Activated CD8-positive, alpha-beta memory T cell treated with anti-CD3 and anti-CD28 coated beads, Interleukin-2, amount 10 ng/mL, durations not matched to agents 7 days and 5 days (primary cell): ENCODE results near the gene GPR33. TPM values are rescaled to one million over a fixed set of nuclear protein-coding genes. Genes with fewer than 3 reads are reported as not detected.
"Not testable (repeated sequence)": the region's sequence is repeated elsewhere in the genome, so short reads cannot be mapped to it uniquely, and the experiment has no call there.

Source experiments
- ATAC-seq: fragments of 150-1000 bp; cut with Tn5 transposase; one replicate; pipeline ENCODE4 v1.10.0; 2021; ENCODE audit warnings: moderate library complexity
- CTCF ChIA-PET: fragments of 350-600 bp; sonication (Branson Sonifier 250); formaldehyde crosslinking; loops from one replicate; lab custom pipeline; 2021; ENCODE audit warnings: antibody characterized with exemption; lab: Charles Lee
- DNase-seq: peaks from one replicate; pipeline ENCODE4 v3.0.0-alpha.2; 2020
- H3K27ac Mint-ChIP-seq: one replicate; pipeline ENCODE4 v1.8.0; 2021; ENCODE audit warnings: mild to moderate bottlenecking, mixed read lengths
- H3K27me3 Mint-ChIP-seq: one replicate; pipeline ENCODE4 v1.8.0; 2021; ENCODE audit warnings: mixed read lengths
- H3K36me3 Mint-ChIP-seq: one replicate; pipeline ENCODE4 v1.8.0; 2021; ENCODE audit warnings: mild to moderate bottlenecking, mixed read lengths
- H3K4me1 Mint-ChIP-seq: one replicate; pipeline ENCODE4 v1.8.0; 2021; ENCODE audit warnings: mixed read lengths
- H3K4me3 Mint-ChIP-seq: one replicate; pipeline ENCODE4 v1.8.0; 2021; ENCODE audit warnings: mild to moderate bottlenecking, moderate library complexity, mixed read lengths
- H3K9me3 Mint-ChIP-seq: one replicate; pipeline ENCODE4 v1.8.0; 2022; ENCODE audit warnings: low read depth, mixed read lengths
- total RNA-seq, 2 experiments: library from RNA; stranded (reverse); gene quantifications; one replicate each; pipeline ENCODE4 v1.2.3, GENCODE V29; 2021

GPR33 gene
- total RNA-seq, 2 experiments from 2014 or later: not detected

DNA sequence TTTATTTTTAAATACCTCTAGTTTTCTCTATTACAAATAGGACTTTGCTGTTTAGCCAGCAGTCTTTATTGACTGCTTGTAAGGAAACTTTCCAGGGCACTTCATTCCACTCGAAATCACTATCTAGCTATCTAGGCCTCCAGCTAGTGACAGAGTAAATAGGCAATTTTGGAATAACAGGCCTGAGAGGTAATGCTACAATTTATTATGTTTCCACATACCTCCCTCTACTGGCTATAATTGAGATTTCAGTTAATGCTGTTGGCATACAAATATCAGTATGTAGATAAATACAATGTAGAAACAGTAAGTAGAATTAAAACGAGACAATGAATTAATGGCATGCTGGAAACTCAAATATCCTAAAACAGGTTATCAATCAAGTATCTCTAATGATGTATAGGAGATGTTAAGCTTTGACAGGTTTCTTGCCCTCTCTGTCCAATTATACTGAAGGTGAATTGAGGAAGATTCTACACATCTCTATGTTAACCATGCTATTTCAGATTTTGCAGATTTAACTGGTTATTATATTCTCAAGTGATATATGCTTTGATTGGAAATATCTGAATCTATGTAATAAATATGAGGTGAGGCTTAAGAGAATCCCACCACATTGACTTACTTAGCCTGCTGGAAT is 37.7 kb downstream of the GPR33 start:
- peak; percentile 55 for ATAC-seq
- Mint-ChIP-seq H3K4me1 (peaks cover 3% of the 10 kb centered on the region), H3K9me3 (no peaks in the 10 kb centered on the region), H3K4me3 (no peak overlapping the region), H3K27me3 (no peaks in the 10 kb centered on the region), H3K27ac (no peak overlapping the region), H3K36me3 (peaks cover 14% of the 10 kb centered on the region)
- CTCF ChIA-PET: interaction anchor here (0.5 to 1.6 kb wide), 8 partner anchors 9 to 444 kb away, joined by 3 to 8 read pairs (median 3); partner anchors contain the start of gene HEATR5A
- no peak for DNase-seq

DNA sequence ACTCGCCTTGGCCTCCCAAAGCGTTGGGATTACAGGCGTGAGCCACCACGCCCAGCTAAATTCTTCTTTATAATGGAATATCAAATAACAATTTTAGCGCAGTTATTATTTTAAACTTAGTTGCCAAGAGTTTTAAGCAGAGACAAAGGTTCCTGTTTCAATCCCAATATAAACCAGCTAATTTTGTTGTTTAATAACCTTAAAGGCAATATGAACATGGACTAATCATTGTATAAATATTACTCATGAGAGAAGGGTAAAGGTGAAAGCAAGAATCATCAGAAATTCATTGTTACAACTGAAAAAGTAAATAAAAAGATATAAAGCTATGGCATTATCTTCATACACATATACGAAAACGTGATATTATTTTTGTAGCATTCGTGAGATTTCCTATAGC is 38.7 kb downstream of the GPR33 start:
- ATAC-seq: no peak
- CTCF ChIA-PET: interaction anchor here (0.6 to 1.6 kb wide), 7 partner anchors 8 to 443 kb away, joined by 3 to 8 read pairs (median 3); partner anchors contain the start of gene HEATR5A
- Mint-ChIP-seq H3K9me3 (no peaks in the 10 kb centered on the region), H3K4me1 (no peaks in the 10 kb centered on the region), H3K27me3 (no peaks in the 10 kb centered on the region), H3K4me3 (no peak overlapping the region), H3K36me3 (peaks cover 15% of the 10 kb centered on the region), H3K27ac (no peak overlapping the region)
- no peak for DNase-seq

DNA sequence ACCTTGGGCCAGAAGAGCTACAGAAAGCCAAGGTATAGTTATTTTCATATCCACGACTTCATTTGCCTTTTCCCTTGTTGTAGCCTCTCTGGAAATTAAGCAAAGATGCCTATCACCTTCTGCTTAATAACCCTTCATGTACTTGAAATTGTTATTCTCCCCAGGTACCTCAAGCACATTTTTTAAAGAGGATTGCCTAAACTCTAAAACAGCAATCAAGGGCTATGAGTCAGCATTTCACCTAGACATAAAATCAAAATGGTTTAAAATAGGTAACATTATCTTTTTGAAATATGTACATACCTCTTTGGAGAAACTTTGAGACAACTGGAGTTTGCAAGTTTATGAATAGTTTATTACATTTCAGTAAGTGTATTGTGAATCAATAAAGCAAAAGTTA is 42.1 kb downstream of the GPR33 start:
- CTCF ChIA-PET: interaction anchor here (0.9 to 1.5 kb wide), 2 partner anchors 12 to 25 kb away, joined by 3 to 4 read pairs; partner anchors contain the start of genes DTD2 and HEATR5A
- Mint-ChIP-seq H3K4me3 (no peak overlapping the region), H3K27ac (no peak overlapping the region), H3K27me3 (no peaks in the 10 kb centered on the region), H3K36me3 (peaks cover 10% of the 10 kb centered on the region), H3K4me1 (no peaks in the 10 kb centered on the region), H3K9me3 (no peaks in the 10 kb centered on the region)
- DNase-seq (no peak), ATAC-seq (no peak)

DNA sequence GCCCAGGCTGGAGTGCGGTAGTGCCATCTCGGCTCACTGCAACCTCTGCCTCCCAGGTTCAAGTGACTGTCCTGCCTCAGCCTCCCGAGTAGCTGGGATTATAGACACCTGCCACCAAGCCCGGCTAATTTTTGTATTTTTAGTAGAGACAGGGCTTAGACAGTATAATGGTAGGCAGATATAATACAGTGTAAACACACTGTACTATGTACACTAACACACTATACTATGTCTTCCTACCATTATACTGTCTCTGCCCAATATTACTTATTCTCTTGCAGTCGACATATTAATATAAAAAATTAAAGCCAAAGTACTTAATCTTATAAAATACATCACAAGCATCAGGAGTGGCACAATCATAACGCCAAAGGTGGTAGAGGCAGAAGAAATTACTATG is 45.6 kb downstream of the GPR33 start:
- Mint-ChIP-seq H3K4me3 (no peak overlapping the region), H3K36me3 (peaks cover 17% of the 10 kb centered on the region)
- ATAC-seq: no peak

DNA sequence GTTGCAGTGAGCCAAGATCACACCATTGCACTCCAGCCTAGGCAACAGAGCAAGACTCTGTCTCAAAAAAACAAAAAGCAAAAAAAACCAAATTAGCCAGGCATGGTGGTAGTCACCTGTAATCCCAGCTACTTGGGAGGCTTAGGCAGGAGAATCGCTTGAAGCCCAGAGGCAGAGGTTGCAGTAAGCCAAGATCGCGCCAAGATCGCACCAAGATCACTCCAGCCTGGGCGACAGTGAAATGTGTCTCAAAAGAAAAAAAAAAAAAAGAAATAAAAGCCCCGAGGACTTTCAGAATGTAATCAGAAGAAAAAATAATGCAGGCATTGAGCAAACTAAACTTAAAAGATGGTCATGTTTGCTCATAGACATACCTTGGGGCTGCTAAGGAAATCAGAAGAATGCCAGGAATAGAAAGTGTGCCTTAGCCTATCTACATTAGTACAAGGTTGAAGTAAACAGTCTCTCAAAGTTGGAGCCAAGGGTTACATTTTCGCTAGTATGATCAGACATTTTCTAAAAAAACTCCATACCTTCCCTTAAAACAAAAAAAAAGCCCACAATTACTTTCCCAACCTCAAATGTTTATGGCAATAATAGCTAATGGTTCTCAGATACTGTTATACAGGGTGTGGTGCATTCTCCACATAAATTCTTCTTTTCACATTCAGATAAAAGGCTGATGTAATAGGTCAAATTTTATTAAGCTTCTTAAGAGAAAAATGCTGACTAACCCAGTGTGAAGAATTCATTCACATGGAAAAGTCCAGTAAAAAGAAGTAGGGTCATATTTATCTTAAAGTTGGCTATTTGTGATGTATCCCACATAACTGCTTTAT is 46.3 kb downstream of the GPR33 start:
- ATAC-seq (no peak), DNase-seq (no peak)
- H3K4me1 Mint-ChIP-seq: no peaks in the 10 kb centered on the region
- H3K4me3 Mint-ChIP-seq: no peak overlapping the region
- H3K27me3 Mint-ChIP-seq: no peaks in the 10 kb centered on the region
- CTCF ChIA-PET: interaction anchor here (1.1 kb wide), 1 partner anchor 8 kb away, joined by 4 read pairs; no protein-coding TSS in a partner anchor
- peaks cover 17% of the 10 kb centered on the region for H3K36me3 Mint-ChIP-seq
- no peak overlapping the region for H3K27ac Mint-ChIP-seq
- H3K9me3 Mint-ChIP-seq: no peaks in the 10 kb centered on the region

More for the DNA sequence above, 45.6 kb downstream of the GPR33 start:
- no peaks in the 10 kb centered on the region for H3K27me3 Mint-ChIP-seq
- CTCF ChIA-PET: interaction anchor here (1.1 kb wide), 1 partner anchor 7 kb away, joined by 4 read pairs; no protein-coding TSS in a partner anchor
- H3K9me3 Mint-ChIP-seq: no peaks in the 10 kb centered on the region
- H3K27ac Mint-ChIP-seq: no peak overlapping the region
- H3K4me1 Mint-ChIP-seq: no peaks in the 10 kb centered on the region
- no peak for DNase-seq

DNA sequence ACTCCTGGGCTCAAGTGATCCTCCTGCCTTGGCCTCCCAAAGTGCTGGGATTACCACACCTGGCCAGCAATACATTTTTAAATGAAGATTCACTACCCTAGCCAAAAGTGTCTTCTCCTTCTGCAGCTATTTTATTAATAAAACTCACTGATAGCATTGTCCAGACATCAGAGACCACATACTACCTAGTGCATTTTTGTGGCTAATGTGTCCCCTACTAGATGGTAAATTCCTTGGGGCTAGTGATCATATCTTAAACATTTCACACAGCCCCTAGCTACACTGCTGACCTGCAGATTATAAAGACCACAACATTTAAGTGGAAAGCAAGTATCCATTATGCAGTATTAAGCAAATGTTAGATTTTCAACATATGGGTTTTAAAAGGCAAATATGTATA is 47.6 kb downstream of the GPR33 start:
- no peak overlapping the region for H3K27ac Mint-ChIP-seq
- peaks cover 14% of the 10 kb centered on the region for H3K36me3 Mint-ChIP-seq
- no peaks in the 10 kb centered on the region for H3K4me1 Mint-ChIP-seq
- ATAC-seq (no peak), DNase-seq (no peak)
- CTCF ChIA-PET: no interaction called here
- no peaks in the 10 kb centered on the region for H3K9me3 Mint-ChIP-seq
- H3K4me3 Mint-ChIP-seq: no peak overlapping the region
- H3K27me3 Mint-ChIP-seq: no peaks in the 10 kb centered on the region

DNA sequence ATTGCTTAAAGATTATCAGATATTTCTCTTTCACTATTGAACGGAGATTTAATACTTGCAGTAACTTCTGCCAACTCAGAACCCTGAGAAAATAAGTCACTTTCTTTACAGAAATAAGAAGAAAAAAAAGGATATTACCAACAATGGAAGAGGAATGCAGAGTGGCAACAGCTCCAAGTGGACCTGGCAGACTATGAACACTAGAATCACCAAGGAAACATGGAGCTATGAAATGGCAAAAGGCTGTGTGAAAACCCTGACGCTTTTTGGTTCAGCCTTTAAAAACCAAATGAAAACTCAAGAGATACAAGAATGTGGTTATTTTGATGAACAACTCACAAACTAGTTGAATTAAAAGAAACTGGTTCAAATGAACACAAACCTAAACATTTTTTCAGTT is 48.3 kb downstream of the GPR33 start:
- no peaks in the 10 kb centered on the region for H3K9me3 Mint-ChIP-seq
- H3K27me3 Mint-ChIP-seq: no peaks in the 10 kb centered on the region
- DNase-seq (no peak), ATAC-seq (no peak)
- H3K36me3 Mint-ChIP-seq: peaks cover 14% of the 10 kb centered on the region
- H3K4me3 Mint-ChIP-seq: no peak overlapping the region
- H3K4me1 Mint-ChIP-seq: no peaks in the 10 kb centered on the region
- no peak overlapping the region for H3K27ac Mint-ChIP-seq
- CTCF ChIA-PET: no interaction called here

DNA sequence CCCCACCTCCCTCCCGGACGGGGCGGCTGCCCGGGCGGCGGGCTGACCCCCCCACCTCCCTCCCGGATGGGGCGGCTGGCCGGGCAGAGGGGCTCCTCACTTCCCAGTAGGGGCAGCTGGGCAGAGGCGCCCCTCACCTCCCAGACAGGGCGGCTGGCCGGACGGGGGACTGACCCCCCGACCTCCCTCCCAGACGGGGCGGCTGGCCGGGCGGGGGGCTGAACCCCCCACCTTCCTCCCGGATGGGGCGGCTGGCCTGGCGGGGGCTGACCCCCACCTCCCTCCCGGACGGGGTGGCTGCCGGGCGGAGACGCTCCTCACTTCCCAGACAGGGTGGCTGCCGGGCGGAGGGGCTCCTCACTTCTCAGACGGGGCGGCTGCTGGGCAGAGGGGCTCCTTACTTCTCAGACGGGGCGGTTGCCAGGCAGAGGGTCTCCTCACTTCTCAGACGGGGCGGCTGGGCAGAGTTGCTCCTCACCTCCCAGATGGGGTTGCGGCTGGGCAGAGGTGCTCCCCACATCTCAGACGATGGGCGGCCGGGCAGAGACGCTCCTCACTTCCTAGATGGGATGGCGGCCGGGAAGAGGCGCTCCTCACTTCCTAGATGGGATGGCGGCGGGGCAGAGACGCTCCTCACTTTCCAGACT is 50.7 kb downstream of the GPR33 start:
- DNase-seq, H3K27me3 Mint-ChIP-seq, H3K27ac Mint-ChIP-seq, H3K9me3 Mint-ChIP-seq, H3K4me1 Mint-ChIP-seq, ATAC-seq, H3K4me3 Mint-ChIP-seq, CTCF ChIA-PET: not testable (repeated sequence)
- peaks cover 14% of the 10 kb centered on the region for H3K36me3 Mint-ChIP-seq

DNA sequence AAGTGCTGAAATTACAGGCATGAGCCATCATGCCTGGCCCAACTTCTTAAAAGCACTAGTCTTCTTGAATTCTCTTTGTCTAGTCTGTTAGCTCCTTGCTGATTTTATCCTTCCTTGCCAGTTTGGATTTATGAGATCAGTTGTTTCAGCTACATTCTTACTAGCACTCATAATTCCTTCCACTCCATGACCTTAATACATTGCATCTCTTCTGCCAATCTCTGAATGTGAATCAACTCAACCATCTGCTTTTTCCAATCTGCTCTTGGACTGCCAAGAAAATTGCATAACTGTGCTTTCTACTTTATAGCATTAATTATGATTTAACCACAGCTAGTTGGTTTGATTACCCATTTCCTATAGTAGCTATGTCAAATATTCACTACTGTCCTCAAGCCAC is 52.6 kb downstream of the GPR33 start:
- peaks cover 14% of the 10 kb centered on the region for H3K36me3 Mint-ChIP-seq
- H3K4me1 Mint-ChIP-seq: no peaks in the 10 kb centered on the region
- H3K27ac Mint-ChIP-seq: no peak overlapping the region
- CTCF ChIA-PET: interaction anchor here (0.9 to 1.1 kb wide), 2 partner anchors 15 to 18 kb away, joined by 3 to 4 read pairs; partner anchors contain the start of gene HEATR5A
- H3K27me3 Mint-ChIP-seq: no peaks in the 10 kb centered on the region
- no peak for DNase-seq
- H3K9me3 Mint-ChIP-seq: peaks cover 2% of the 10 kb centered on the region
- ATAC-seq: no peak
- H3K4me3 Mint-ChIP-seq: no peak overlapping the region

Other genes starting within 250 kb of the GPR33 start
- gene HEATR5A, start 67.5 kb downstream of the GPR33 start, total RNA-seq: 10 to 100 TPM in 1 of 2 experiments, 1 to 10 TPM in 1; 8.4 to 18.7 TPM
- gene DTD2, start 30.5 kb downstream of the GPR33 start, total RNA-seq: 10 to 100 TPM; 14.7 to 20.3 TPM
- gene NUBPL, start 73.4 kb upstream of the GPR33 start, total RNA-seq: 1 to 10 TPM; 6.3 to 7.4 TPM